Measurements from ENCODE around the gene SCGB1A1. TPM values are rescaled to one million over a fixed set of nuclear protein-coding genes. Genes with fewer than 3 reads are reported as not detected.

Gene SCGB1A1
- polyA plus RNA-seq, 1 of the 3 experiments (the other 2 are of a cell fraction) = not detected

- POLR2A ChIA-PET = no interaction called here
- 92% methylated on average over 16 of the region's 18 CpGs for WGBS (ENCODE audit: low lambda C conversion rate)
- no peak for DNase-seq
- Histone ChIP-seq H3K36me3 (replicated peaks in 1 of 2; ENCODE audit: control insufficient read depth in 1 of 2, insufficient read depth in 2 of 2, low read length in 1 of 2) (no peaks in the 10 kb centered on the region), H3K9ac (no peak overlapping the region), H3K9me2 (no peaks in the 10 kb centered on the region), H3K79me2 (ENCODE audit: insufficient read depth) (no peaks in the 10 kb centered on the region), H4K20me1 (ENCODE audit: insufficient read depth) (no peaks in the 10 kb centered on the region), H3K4me2 (no peak overlapping the region), H3K4me3 (ENCODE audit: low read depth in 2 of 2, low read length in 1 of 2) (no peak overlapping the region), H3K4me1 (ENCODE audit: control insufficient read depth in 1 of 2, insufficient read depth in 2 of 2, low read depth in 1 of 2, low read length in 1 of 2) (no peaks in the 10 kb centered on the region; a peak in 1 of 4 replicates), H3K27ac (ENCODE audit: low read depth in 2 of 2, low read length in 1 of 2) (no peak overlapping the region), H3K9me3 (no peaks in the 10 kb centered on the region), H2AFZ (ENCODE audit: low read depth) (no peak overlapping the region), H3F3A (replicated peaks; ENCODE audit: insufficient read depth) (no peaks in the 10 kb centered on the region), H3K27me3 (ENCODE audit: insufficient read depth) (no peaks in the 10 kb centered on the region)
- TF ChIP-seq SIN3A (IDR thresholded peaks at IDR 0.05; ENCODE audit: borderline replicate concordance, low read depth, low read length) (no peak), USF2 (IDR thresholded peaks at IDR 0.05; ENCODE audit: borderline replicate concordance, low read depth, low read length) (no peak), TCF12 (IDR thresholded peaks at IDR 0.05) (no peak), PBX3 (IDR thresholded peaks at IDR 0.05) (no peak), RCOR1 (IDR thresholded peaks at IDR 0.05; ENCODE audit: low read length) (no peak), REST (IDR thresholded peaks at IDR 0.05; ENCODE audit: low read depth, low read length) (no peak), SMC3 (IDR thresholded peaks at IDR 0.05; ENCODE audit: low read depth, low read length) (no peak), TAF1 (IDR thresholded peaks at IDR 0.05; ENCODE audit: borderline replicate concordance, low read depth, low read length) (no peak), YY1 (IDR thresholded peaks at IDR 0.05; ENCODE audit: low read depth) (no peak), GATA2 (CRISPR knock-in tag; IDR thresholded peaks at IDR 0.05) (no peak), GABPA (IDR thresholded peaks at IDR 0.05; ENCODE audit: low read depth) (no peak), MEF2A (IDR thresholded peaks at IDR 0.05; ENCODE audit: borderline replicate concordance, low read depth) (no peak), ZBTB33 (IDR thresholded peaks at IDR 0.05; ENCODE audit: borderline replicate concordance, low read depth) (no peak), NFIC (IDR thresholded peaks at IDR 0.05; ENCODE audit: borderline replicate concordance) (no peak), RAD21 (IDR thresholded peaks at IDR 0.05; ENCODE audit: low read length) (no peak), JUND (IDR thresholded peaks at IDR 0.05) (no peak), RFX5 (IDR thresholded peaks at IDR 0.05; ENCODE audit: low read length) (no peak), IRF3 (IDR thresholded peaks at IDR 0.05; ENCODE audit: low read depth, low read length) (no peak), EP300 (IDR thresholded peaks at IDR 0.05; ENCODE audit: borderline replicate concordance in 1 of 2, low read depth in 1 of 2, low read length in 1 of 2) (no peak), USF1 (IDR thresholded peaks at IDR 0.05; ENCODE audit: borderline replicate concordance, low read depth) (no peak)
- CTCF ChIA-PET = interaction anchor here (1.6 kb wide), 1 partner anchor 34 kb away, joined by 6 read pairs; no protein-coding TSS in a partner anchor
Observed at GRCh38 chr11:62373464-62374119, 45.2 kb upstream of the SCGB1A1 start.

All from SK-N-SH (cell line).